HL-60 (cell line): ENCODE data around the gene DCC.

Experiments used
- CTCF ChIP-seq: IDR thresholded peaks from one replicate; pipeline ENCODE4 v1.5.1; 2011; ENCODE audit warnings: low read length, control low read depth, inconsistent platforms; ENCODE audit not compliant: insufficient read depth
- GABPA ChIP-seq: IDR thresholded peaks from 2 replicates; pipeline ENCODE4 v1.6.1; 2012; ENCODE audit warnings: low read depth
- POLR2AphosphoS5 ChIP-seq: IDR thresholded peaks from 2 replicates; pipeline ENCODE4 v1.6.1; 2012; ENCODE audit warnings: low read depth
- REST ChIP-seq: IDR thresholded peaks from 2 replicates; pipeline ENCODE4 v1.6.1; 2012; ENCODE audit warnings: low read depth; ENCODE audit not compliant: insufficient replicate concordance

GRCh38 chr18:52409727-52410126, 69.7 kb downstream of the DCC start:
- TF ChIP-seq CTCF (no peak), GABPA (no peak), POLR2AphosphoS5 (no peak), REST (no peak)
